Hepatocyte (in vitro differentiated cells): ENCODE results near the gene BCAS3. TPM values are rescaled to one million over a fixed set of nuclear protein-coding genes. Genes with fewer than 3 reads are reported as not detected.
"Not testable (repeated sequence)": the region's sequence is repeated elsewhere in the genome, so short reads cannot be mapped to it uniquely, and the experiment has no call there.

Source experiments
- DNase-seq: peaks from one replicate; pipeline ENCODE4 v3.0.0-alpha.2; 2016; ENCODE audit warnings: low spot score
- H2AFZ ChIP-seq: fragments of 200-600 bp; sonication (generic); 2 replicates; pipeline ENCODE4 v1.6.0; 2016; ENCODE audit warnings: antibody characterized with exemption, mild to moderate bottlenecking
- H3K27ac ChIP-seq: fragments of 200-600 bp; sonication (generic); 2 replicates; pipeline ENCODE4 v1.5.1; 2016; ENCODE audit warnings: mild to moderate bottlenecking
- H3K27me3 ChIP-seq: fragments of 200-600 bp; sonication (generic); 2 replicates; pipeline ENCODE4 v1.6.1; 2016
- H3K36me3 ChIP-seq: fragments of 200-600 bp; sonication (generic); replicated peaks from 2 replicates; pipeline ENCODE4 v1.5.1; 2016; ENCODE audit warnings: low read depth; ENCODE audit not compliant: insufficient read depth
- H3K4me1 ChIP-seq: fragments of 200-600 bp; sonication (generic); 2 replicates; pipeline ENCODE4 v1.5.1; 2016; ENCODE audit warnings: mild to moderate bottlenecking, moderate library complexity; ENCODE audit not compliant: insufficient read depth
- H3K4me2 ChIP-seq: fragments of 200-600 bp; sonication (generic); 2 replicates; pipeline ENCODE4 v1.6.0; 2016
- H3K4me3 ChIP-seq: fragments of 200-600 bp; sonication (generic); 2 replicates; pipeline ENCODE4 v1.5.1; 2016; ENCODE audit warnings: mild to moderate bottlenecking
- H3K79me2 ChIP-seq: fragments of 200-600 bp; sonication (generic); 2 replicates; pipeline ENCODE4 v1.6.0; 2017; ENCODE audit warnings: mild to moderate bottlenecking
- H3K9me2 ChIP-seq: fragments of 200-600 bp; sonication (generic); replicated peaks from 2 replicates; pipeline ENCODE4 v1.6.0; 2017; ENCODE audit warnings: mild to moderate bottlenecking; ENCODE audit not compliant: insufficient read depth
- H3K9me3 ChIP-seq: fragments of 200-600 bp; sonication (generic); 2 replicates; pipeline ENCODE4 v1.5.1; 2016; ENCODE audit warnings: low read depth, mild to moderate bottlenecking
- H4K20me1 ChIP-seq: fragments of 200-600 bp; sonication (generic); 2 replicates; pipeline ENCODE4 v1.6.0; 2016; ENCODE audit warnings: mild to moderate bottlenecking; ENCODE audit not compliant: insufficient read depth, poor library complexity, severe bottlenecking
- EZH2 ChIP-seq: fragments of 200-600 bp; sonication (generic); IDR thresholded peaks from 2 replicates; pipeline ENCODE4 v1.6.1; 2016; ENCODE audit warnings: antibody characterized with exemption, mild to moderate bottlenecking, borderline replicate concordance
- EZH2phosphoT487 ChIP-seq: fragments of 200-600 bp; sonication (generic); IDR thresholded peaks from one replicate; pipeline ENCODE4 v1.6.1; 2018; ENCODE audit warnings: antibody characterized with exemption, mild to moderate bottlenecking, low read depth, moderate library complexity; ENCODE audit not compliant: unreplicated experiment, severe bottlenecking
- WGBS: methylation state at CpG from one replicate; pipeline ENCODE4 v1.1.6; 2016; ENCODE audit warnings: low lambda C conversion rate; ENCODE audit errors: missing lambda C conversion rate; 5-methylcytosine and 5-hydroxymethylcytosine counted together
- polyA plus RNA-seq: library from polyadenylated mRNA; unstranded; fragments of >200 nt; fragmentation: Nextera tagmentation; extraction: Ambion mirVana; gene quantifications from 2 replicates; pipeline ENCODE4 v1.2.1, GENCODE V29; 2016
- total RNA-seq: library from RNA; depleted of rRNA; stranded (reverse); fragments of >200 nt; gene quantifications from 2 replicates; pipeline ENCODE4 v1.2.3, GENCODE V29; 2014
- TF ChIP-seq, protein P1 (sequence below): fragments of 200-600 bp; sonication (generic); IDR thresholded peaks from 2 replicates; pipeline ENCODE4 v1.5.1; 2016; ENCODE audit warnings: antibody characterized with exemption, mild to moderate bottlenecking; ENCODE audit not compliant: poor library complexity

The BCAS3 gene
- total and polyA plus RNA-seq, 2 experiments from 2014 or later: 16.5 to 58.8 TPM

DNA sequence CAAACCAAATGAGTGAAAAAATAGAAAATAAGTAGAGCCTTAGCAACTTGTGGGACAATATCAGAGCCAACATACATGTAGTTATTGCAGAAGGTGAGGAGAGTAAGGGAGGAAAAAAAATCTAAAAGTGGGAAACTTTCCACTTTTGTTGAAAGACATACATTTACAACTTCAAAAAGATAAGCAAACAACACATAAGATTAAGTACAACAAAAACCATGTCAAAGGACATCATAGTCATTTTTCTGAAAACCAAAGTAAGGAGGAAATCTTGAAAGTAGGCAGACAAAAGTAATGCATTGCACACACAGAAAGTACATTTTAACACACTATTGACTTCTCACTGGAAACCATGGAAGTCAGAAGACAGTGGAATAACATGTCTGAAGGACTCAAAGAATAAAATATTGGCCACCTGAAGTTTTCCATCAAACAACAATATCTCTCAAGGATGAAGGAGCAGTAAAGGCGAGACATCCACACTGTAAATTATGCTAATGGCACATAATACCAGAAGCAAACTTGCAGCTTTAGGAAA is 291.9 kb downstream of the BCAS3 start:
- Histone ChIP-seq H4K20me1 (no peaks in the 10 kb centered on the region), H3K4me1 (no peaks in the 10 kb centered on the region), H3K27me3 (no peaks in the 10 kb centered on the region), H2AFZ (no peak overlapping the region), H3K4me2 (no peak overlapping the region), H3K4me3 (no peak overlapping the region), H3K36me3 (no peaks in the 10 kb centered on the region), H3K27ac (no peak overlapping the region), H3K9me2 (no peaks in the 10 kb centered on the region), H3K79me2 (no peaks in the 10 kb centered on the region), H3K9me3 (peaks cover 3% of the 10 kb centered on the region)
- no peak for TF ChIP-seq EZH2phosphoT487
- TF ChIP-seq, protein P1, sequence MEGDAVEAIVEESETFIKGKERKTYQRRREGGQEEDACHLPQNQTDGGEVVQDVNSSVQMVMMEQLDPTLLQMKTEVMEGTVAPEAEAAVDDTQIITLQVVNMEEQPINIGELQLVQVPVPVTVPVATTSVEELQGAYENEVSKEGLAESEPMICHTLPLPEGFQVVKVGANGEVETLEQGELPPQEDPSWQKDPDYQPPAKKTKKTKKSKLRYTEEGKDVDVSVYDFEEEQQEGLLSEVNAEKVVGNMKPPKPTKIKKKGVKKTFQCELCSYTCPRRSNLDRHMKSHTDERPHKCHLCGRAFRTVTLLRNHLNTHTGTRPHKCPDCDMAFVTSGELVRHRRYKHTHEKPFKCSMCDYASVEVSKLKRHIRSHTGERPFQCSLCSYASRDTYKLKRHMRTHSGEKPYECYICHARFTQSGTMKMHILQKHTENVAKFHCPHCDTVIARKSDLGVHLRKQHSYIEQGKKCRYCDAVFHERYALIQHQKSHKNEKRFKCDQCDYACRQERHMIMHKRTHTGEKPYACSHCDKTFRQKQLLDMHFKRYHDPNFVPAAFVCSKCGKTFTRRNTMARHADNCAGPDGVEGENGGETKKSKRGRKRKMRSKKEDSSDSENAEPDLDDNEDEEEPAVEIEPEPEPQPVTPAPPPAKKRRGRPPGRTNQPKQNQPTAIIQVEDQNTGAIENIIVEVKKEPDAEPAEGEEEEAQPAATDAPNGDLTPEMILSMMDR: no peak
- TF ChIP-seq EZH2: no peak
- no peak for DNase-seq
- WGBS: 100% methylated on average over 1 of the region's 1 CpG

DNA sequence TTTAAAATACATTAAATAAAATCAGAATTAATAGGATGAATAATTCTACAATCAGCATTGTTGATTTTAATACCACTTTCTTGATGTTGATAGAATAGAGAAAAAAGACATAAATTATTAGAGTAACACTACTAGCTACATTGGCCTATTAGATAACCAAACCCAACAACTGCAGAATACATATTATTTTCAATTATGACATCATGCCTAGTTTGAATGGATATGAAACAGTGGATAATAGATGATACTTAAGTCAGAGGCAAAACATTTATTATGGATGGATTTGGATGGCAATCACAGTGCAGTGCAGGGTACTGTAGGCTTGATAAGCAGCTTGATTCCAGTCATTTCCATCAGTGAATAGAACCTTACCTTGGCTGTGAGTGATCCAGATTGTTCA is 293.1 kb downstream of the BCAS3 start:
- Histone ChIP-seq H3K4me3 (no peak overlapping the region), H3K79me2 (no peaks in the 10 kb centered on the region), H3K36me3 (no peaks in the 10 kb centered on the region), H2AFZ (no peak overlapping the region), H3K4me1 (no peaks in the 10 kb centered on the region), H3K9me3 (peaks cover 3% of the 10 kb centered on the region), H3K27me3 (no peaks in the 10 kb centered on the region), H4K20me1 (no peaks in the 10 kb centered on the region), H3K4me2 (no peak overlapping the region), H3K9me2 (no peaks in the 10 kb centered on the region), H3K27ac (no peak overlapping the region)
- TF ChIP-seq EZH2 (no peak), EZH2phosphoT487 (no peak)
- TF ChIP-seq, protein P1: no peak
- no peak for DNase-seq

DNA sequence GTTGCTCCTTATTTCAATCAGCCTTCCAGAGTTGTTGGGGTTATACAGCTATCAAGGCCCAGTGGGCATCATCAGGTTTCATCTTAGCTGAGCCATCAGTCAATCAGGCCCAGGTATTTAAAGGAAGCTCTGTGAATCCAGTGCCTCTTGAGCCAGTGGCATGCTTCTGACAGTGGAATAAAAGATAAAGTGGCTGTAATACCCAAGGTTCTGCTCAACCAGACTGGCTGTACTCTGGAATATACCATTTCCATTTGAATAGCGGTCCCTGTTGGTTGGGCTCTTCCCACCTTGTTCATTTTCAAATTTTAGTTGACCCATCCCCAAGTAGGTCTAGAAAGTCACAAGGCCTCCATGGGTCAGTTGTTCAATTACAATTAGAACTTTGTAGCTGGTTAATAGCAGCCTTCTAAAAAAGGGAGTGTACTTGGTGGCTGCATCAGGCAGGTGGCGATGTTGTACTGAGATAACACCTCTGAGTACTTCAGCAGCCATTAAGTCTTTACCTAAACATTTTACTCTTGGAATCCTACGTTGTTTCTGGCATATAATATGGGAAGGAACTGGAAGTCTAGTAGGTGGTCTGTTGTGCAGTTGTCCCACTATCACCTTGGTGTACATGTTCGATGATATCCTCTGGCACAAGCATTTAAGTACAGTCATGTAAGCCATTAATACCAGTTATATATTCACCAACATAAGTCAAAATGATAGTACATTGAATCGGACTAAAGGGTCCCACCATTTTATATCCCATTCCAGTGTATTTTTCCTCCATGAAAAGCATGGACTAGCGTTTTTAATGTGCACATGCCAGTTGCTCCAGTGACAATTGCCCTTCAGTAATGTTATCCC is 294.1 kb downstream of the BCAS3 start:
- no peaks in the 10 kb centered on the region for H3K9me2 ChIP-seq
- H3K36me3 ChIP-seq: no peaks in the 10 kb centered on the region
- DNase-seq: peak; percentile 65
- H3K4me3 ChIP-seq: no peak overlapping the region
- H3K4me2 ChIP-seq: no peak overlapping the region
- no peaks in the 10 kb centered on the region for H3K79me2 ChIP-seq
- H3K4me1 ChIP-seq: no peaks in the 10 kb centered on the region
- no peak overlapping the region for H2AFZ ChIP-seq
- no peak overlapping the region for H3K27ac ChIP-seq
- H4K20me1 ChIP-seq: no peaks in the 10 kb centered on the region
- TF ChIP-seq, protein P1: peak; percentile 84
- no peak for TF ChIP-seq EZH2
- WGBS: 36% methylated on average over 6 of the region's 6 CpGs
- peaks cover 3% of the 10 kb centered on the region for H3K9me3 ChIP-seq
- H3K27me3 ChIP-seq: no peaks in the 10 kb centered on the region

DNA sequence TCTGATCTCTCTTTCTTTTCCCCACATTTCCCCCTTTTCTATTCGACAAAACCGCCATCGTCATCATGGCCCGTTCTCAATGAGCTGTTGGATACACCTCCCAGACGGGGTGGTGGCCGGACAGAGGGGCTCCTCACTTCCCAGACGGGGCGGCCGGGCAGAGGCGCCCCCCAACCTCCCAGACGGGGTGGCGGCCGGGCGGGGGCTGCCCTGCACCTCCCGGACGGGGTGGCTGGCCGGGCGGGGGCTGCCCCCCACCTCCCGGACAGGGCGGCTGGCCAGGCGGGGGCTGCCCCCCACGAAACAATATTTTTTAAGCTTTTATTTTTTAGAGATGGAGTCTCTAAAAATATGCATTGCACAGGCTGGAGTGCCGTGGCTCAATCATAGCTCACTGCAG is 299.2 kb downstream of the BCAS3 start:
- H4K20me1 ChIP-seq, H3K79me2 ChIP-seq, H3K27me3 ChIP-seq, H3K4me1 ChIP-seq, H3K9me2 ChIP-seq, H3K27ac ChIP-seq, H3K4me2 ChIP-seq, DNase-seq, H3K4me3 ChIP-seq, H2AFZ ChIP-seq, H3K9me3 ChIP-seq, H3K36me3 ChIP-seq: not testable (repeated sequence)
- 98% methylated on average over 16 of the region's 23 CpGs for WGBS
